ENCODE data around the gene TWF1. TPM values are rescaled to one million over a fixed set of nuclear protein-coding genes. Genes with fewer than 3 reads are reported as not detected.

Gene TWF1
- total and polyA plus RNA-seq, 2 experiments from 2014 or later, result 31.3 to 52.1 TPM

DNA sequence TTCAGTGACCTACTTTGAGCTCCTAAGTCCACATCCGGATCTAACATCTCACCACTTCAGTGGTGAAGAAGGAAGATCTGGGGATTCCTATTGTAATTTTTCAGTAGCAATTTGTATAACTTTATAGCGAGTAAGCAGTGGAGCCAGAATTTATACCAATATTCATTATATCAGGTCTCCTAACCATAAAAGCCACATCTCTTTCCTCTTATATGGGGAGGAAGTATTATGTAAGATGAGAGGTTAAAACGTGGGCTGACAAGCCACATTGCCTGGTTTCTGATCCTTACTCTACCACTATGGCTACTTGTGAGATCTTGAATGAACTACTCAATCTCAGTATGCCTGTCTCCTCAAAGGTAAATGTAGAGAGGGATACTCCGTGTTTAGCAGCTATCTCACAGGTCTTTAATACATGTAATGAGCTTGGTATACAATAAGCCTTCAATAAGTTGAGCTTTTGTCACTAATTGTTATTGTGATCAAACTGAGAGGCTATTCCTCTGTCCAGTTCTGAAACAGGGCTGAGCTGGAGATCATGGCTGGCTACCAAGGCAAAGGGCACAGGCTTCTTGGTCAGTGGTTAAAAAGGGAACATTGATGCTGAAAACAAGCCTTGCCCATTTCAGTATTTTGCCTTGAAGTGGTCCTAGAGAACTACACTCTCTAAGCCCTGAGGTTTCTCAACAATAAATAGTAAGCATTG lies 26.5 kb upstream of the TWF1 start (continued):
- TF ChIP-seq, protein P1, sequence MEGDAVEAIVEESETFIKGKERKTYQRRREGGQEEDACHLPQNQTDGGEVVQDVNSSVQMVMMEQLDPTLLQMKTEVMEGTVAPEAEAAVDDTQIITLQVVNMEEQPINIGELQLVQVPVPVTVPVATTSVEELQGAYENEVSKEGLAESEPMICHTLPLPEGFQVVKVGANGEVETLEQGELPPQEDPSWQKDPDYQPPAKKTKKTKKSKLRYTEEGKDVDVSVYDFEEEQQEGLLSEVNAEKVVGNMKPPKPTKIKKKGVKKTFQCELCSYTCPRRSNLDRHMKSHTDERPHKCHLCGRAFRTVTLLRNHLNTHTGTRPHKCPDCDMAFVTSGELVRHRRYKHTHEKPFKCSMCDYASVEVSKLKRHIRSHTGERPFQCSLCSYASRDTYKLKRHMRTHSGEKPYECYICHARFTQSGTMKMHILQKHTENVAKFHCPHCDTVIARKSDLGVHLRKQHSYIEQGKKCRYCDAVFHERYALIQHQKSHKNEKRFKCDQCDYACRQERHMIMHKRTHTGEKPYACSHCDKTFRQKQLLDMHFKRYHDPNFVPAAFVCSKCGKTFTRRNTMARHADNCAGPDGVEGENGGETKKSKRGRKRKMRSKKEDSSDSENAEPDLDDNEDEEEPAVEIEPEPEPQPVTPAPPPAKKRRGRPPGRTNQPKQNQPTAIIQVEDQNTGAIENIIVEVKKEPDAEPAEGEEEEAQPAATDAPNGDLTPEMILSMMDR (conservative IDR thresholded peaks at IDR 0.05; ENCODE audit: low read depth in 2 of 2), result no peak
- TF ChIP-seq EZH2 (IDR thresholded peaks at IDR 0.05; ENCODE audit: low read depth, unreplicated experiment) (no peak), JUNB (IDR thresholded peaks at IDR 0.05; ENCODE audit: unreplicated experiment) (no peak)

GRCh38 chr12:43827093-43827492 lies 21.0 kb upstream of the TWF1 start:
- Histone ChIP-seq H3F3A (replicated peaks; ENCODE audit: low read depth) (no peaks in the 10 kb centered on the region; the same call in 1 of the 2 replicates), H3K4me1 (ENCODE audit: insufficient read depth) (peaks cover 13% of the 10 kb centered on the region), H3K4me2 (no peak overlapping the region), H3K79me2 (replicated peaks; ENCODE audit: insufficient read depth) (no peaks in the 10 kb centered on the region), H3K36me3 (ENCODE audit: insufficient read depth) (no peaks in the 10 kb centered on the region), H2AFZ (no peak overlapping the region), H3K27me3 (ENCODE audit: insufficient read depth) (no peaks in the 10 kb centered on the region), H3K9me2 (ENCODE audit: insufficient read depth) (no peaks in the 10 kb centered on the region), H3K4me3 (no peak overlapping the region), H4K20me1 (replicated peaks; ENCODE audit: insufficient read depth) (no peaks in the 10 kb centered on the region), H3K27ac (ENCODE audit: low read depth) (no peak overlapping the region)
- Mint-ChIP-seq H3K27me3 (ENCODE audit: insufficient read depth, low read depth, poor library complexity) (no peaks in the 10 kb centered on the region), H3K27ac (no peak overlapping the region), H3K4me3 (no peak overlapping the region), H3K9me3 (no peaks in the 10 kb centered on the region; the same call in 2 of the 3 replicates), H3K36me3 (ENCODE audit: low read depth) (no peaks in the 10 kb centered on the region), H3K4me1 (peaks cover 7% of the 10 kb centered on the region)
- DNase-seq (ENCODE audit: low spot score) (no peak), ATAC-seq (no peak)
- TF ChIP-seq STAT1 (IDR thresholded peaks at IDR 0.05; ENCODE audit: unreplicated experiment) (no peak), EZH2phosphoT487 (IDR thresholded peaks at IDR 0.05; ENCODE audit: unreplicated experiment) (no peak), CREB1 (CRISPR knock-in tag; IDR thresholded peaks at IDR 0.05; ENCODE audit: low read depth) (no peak), JUNB (IDR thresholded peaks at IDR 0.05; ENCODE audit: unreplicated experiment) (no peak), NANOG (IDR thresholded peaks at IDR 0.05; ENCODE audit: borderline replicate concordance) (no peak), POLR2AphosphoS5 (IDR thresholded peaks at IDR 0.05; ENCODE audit: low read depth) (no peak), ZNF114 (CRISPR knock-in tag; IDR thresholded peaks at IDR 0.05) (no peak), REST (IDR thresholded peaks at IDR 0.05; ENCODE audit: unreplicated experiment) (no peak)
- TF ChIP-seq, protein P1 (conservative IDR thresholded peaks at IDR 0.05; ENCODE audit: low read depth in 2 of 2), result no peak
- TF ChIP-seq, protein P2, sequence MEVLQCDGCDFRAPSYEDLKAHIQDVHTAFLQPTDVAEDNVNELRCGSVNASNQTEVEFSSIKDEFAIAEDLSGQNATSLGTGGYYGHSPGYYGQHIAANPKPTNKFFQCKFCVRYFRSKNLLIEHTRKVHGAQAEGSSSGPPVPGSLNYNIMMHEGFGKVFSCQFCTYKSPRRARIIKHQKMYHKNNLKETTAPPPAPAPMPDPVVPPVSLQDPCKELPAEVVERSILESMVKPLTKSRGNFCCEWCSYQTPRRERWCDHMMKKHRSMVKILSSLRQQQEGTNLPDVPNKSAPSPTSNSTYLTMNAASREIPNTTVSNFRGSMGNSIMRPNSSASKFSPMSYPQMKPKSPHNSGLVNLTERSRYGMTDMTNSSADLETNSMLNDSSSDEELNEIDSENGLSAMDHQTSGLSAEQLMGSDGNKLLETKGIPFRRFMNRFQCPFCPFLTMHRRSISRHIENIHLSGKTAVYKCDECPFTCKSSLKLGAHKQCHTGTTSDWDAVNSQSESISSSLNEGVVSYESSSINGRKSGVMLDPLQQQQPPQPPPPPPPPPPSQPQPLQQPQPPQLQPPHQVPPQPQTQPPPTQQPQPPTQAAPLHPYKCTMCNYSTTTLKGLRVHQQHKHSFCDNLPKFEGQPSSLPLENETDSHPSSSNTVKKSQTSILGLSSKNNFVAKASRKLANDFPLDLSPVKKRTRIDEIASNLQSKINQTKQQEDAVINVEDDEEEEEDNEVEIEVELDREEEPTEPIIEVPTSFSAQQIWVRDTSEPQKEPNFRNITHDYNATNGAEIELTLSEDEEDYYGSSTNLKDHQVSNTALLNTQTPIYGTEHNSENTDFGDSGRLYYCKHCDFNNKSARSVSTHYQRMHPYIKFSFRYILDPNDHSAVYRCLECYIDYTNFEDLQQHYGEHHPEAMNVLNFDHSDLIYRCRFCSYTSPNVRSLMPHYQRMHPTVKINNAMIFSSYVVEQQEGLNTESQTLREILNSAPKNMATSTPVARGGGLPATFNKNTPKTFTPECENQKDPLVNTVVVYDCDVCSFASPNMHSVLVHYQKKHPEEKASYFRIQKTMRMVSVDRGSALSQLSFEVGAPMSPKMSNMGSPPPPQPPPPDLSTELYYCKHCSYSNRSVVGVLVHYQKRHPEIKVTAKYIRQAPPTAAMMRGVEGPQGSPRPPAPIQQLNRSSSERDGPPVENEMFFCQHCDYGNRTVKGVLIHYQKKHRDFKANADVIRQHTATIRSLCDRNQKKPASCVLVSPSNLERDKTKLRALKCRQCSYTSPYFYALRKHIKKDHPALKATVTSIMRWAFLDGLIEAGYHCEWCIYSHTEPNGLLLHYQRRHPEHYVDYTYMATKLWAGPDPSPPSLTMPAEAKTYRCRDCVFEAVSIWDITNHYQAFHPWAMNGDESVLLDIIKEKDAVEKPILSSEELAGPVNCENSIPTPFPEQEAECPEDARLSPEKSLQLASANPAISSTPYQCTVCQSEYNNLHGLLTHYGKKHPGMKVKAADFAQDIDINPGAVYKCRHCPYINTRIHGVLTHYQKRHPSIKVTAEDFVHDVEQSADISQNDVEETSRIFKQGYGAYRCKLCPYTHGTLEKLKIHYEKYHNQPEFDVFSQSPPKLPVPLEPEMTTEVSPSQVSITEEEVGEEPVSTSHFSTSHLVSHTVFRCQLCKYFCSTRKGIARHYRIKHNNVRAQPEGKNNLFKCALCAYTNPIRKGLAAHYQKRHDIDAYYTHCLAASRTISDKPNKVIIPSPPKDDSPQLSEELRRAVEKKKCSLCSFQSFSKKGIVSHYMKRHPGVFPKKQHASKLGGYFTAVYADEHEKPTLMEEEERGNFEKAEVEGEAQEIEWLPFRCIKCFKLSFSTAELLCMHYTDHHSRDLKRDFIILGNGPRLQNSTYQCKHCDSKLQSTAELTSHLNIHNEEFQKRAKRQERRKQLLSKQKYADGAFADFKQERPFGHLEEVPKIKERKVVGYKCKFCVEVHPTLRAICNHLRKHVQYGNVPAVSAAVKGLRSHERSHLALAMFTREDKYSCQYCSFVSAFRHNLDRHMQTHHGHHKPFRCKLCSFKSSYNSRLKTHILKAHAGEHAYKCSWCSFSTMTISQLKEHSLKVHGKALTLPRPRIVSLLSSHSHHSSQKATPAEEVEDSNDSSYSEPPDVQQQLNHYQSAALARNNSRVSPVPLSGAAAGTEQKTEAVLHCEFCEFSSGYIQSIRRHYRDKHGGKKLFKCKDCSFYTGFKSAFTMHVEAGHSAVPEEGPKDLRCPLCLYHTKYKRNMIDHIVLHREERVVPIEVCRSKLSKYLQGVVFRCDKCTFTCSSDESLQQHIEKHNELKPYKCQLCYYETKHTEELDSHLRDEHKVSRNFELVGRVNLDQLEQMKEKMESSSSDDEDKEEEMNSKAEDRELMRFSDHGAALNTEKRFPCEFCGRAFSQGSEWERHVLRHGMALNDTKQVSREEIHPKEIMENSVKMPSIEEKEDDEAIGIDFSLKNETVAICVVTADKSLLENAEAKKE (CRISPR knock-in tag; IDR thresholded peaks at IDR 0.05), result no peak
